ENCODE results near the gene WHRN. TPM values are rescaled to one million over a fixed set of nuclear protein-coding genes. Genes with fewer than 3 reads are reported as not detected.

Gene WHRN
- total and polyA plus RNA-seq, 9 of the 15 experiments (the other 6 are each of a cell fraction or from before 2014, with no cell fraction given) = 0.31 to 14.1 (median 3.0) TPM

DNA sequence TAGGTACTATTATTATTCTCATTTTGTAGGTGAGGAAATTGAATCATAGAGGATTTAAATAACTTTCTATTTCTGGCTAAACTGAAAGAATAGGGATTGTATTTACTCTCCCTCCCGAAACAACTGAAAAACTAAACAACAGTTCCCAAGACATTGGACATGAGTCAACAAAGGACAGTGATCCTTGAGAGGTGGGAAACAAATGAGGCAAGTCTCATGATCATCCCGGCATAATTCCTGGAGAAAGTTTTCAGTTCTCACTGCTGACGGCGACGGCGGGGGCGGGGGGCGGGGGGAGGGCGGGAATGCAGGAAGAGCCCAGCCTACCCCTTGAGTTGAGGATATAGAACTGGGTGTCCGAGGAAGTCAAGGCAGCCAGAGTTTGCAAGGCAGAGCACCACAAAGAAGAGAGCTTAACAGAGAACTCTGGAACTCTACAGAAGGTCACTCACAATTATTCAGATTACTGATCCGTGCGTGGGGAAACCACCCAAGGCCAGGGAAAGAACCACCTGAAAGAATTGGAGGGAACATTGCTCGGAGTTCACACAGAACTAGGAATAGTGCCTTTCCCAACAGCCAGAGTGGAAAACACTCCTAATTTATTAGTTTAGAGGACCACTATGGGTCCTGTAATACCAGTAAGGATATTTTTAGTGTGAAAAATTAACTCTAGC lies 27.4 kb upstream of the WHRN start:
- in situ Hi-C loops (cut with MboI) (no loop called here), intact Hi-C loops (cut with micrococcal nuclease) (no loop called here)
- no peaks in the 10 kb centered on the region for H3K9me3 ChIP-seq (replicated peaks; ENCODE audit: control insufficient read depth, insufficient read depth, low read depth, low read length)
- no peak for ATAC-seq
- no peaks in the 10 kb centered on the region for H3K79me2 ChIP-seq (ENCODE audit: control insufficient read depth, insufficient read depth, low read length)
- DNase-seq (ENCODE audit: extremely low read depth in 1 of 4, low spot score in 3 of 4) = no peak
- peaks cover 14 to 17% of the 10 kb centered on the region in 2 experiments; a peak in 3 of 5 replicates for H3K27me3 ChIP-seq (ENCODE audit: control insufficient read depth in 2 of 2, insufficient read depth in 2 of 2, low read length in 2 of 2)
- no peak overlapping the region for H3K4me2 ChIP-seq (ENCODE audit: insufficient read depth, low read length)
- no peak overlapping the region for H3K4me3 ChIP-seq
- no peak overlapping the region for H2AFZ ChIP-seq (ENCODE audit: low read depth, low read length)
- H4K20me1 ChIP-seq (replicated peaks; ENCODE audit: control insufficient read depth, insufficient read depth, low read length) = no peaks in the 10 kb centered on the region
- no peaks in the 10 kb centered on the region for H3K9me1 ChIP-seq (ENCODE audit: control insufficient read depth, insufficient read depth, low read length)
- H3K36me3 ChIP-seq (ENCODE audit: control insufficient read depth, insufficient read depth, low read length) = no peaks in the 10 kb centered on the region
- FAIRE-seq = peak; percentile 26
- no peak overlapping the region for H3K27ac ChIP-seq (ENCODE audit: extremely low read depth, low read depth, low read length)
- H3K9ac ChIP-seq (ENCODE audit: insufficient read depth in 1 of 2, low read depth in 2 of 2, low read length in 2 of 2) = no peak overlapping the region
- ChIA-PET POLR2A (interaction anchor here (1.1 kb wide), 2 partner anchors 13 to 14 kb away, joined by 3 read pairs; no protein-coding TSS in a partner anchor), CTCF (ENCODE audit: low intra/inter-chr PET ratio) (no interaction called here)
- 5% methylated on average over 10 of the region's 13 CpGs for WGBS (ENCODE audit: insufficient coverage, low coverage, missing lambda C conversion rate)
- no TSS peak for BruUV-seq (replicated peaks)
- no peaks in the 10 kb centered on the region for H3K4me1 ChIP-seq (replicated peaks in 1 of 2; ENCODE audit: control insufficient read depth in 2 of 2, insufficient read depth in 2 of 2, low read length in 2 of 2)
- TF ChIP-seq ARHGAP35 (IDR thresholded peaks at IDR 0.05; ENCODE audit: partially characterized antibody) (no peak), SMAD4 (CRISPR knock-in tag; conservative IDR thresholded peaks at IDR 0.05) (no peak), NBN (IDR thresholded peaks at IDR 0.05; ENCODE audit: low read depth) (no peak), IFI16 (CRISPR knock-in tag; IDR thresholded peaks at IDR 0.05) (no peak), TCF7 (IDR thresholded peaks at IDR 0.05; ENCODE audit: borderline replicate concordance) (no peak), EWSR1 (IDR thresholded peaks at IDR 0.05; ENCODE audit: borderline replicate concordance, low read depth, partially characterized antibody) (no peak), NFXL1 (CRISPR knock-in tag; IDR thresholded peaks at IDR 0.05) (no peak), ZNF41 (CRISPR knock-in tag; conservative IDR thresholded peaks at IDR 0.05) (no peak), KLF16 (IDR thresholded peaks at IDR 0.05) (no peak)
- TF ChIP-seq, protein P1, sequence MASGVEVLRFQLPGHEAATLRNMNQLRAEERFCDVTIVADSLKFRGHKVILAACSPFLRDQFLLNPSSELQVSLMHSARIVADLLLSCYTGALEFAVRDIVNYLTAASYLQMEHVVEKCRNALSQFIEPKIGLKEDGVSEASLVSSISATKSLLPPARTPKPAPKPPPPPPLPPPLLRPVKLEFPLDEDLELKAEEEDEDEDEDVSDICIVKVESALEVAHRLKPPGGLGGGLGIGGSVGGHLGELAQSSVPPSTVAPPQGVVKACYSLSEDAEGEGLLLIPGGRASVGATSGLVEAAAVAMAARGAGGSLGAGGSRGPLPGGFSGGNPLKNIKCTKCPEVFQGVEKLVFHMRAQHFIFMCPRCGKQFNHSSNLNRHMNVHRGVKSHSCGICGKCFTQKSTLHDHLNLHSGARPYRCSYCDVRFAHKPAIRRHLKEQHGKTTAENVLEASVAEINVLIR (CRISPR knock-in tag; IDR thresholded peaks at IDR 0.05) = no peak
- TF ChIP-seq, protein P2, sequence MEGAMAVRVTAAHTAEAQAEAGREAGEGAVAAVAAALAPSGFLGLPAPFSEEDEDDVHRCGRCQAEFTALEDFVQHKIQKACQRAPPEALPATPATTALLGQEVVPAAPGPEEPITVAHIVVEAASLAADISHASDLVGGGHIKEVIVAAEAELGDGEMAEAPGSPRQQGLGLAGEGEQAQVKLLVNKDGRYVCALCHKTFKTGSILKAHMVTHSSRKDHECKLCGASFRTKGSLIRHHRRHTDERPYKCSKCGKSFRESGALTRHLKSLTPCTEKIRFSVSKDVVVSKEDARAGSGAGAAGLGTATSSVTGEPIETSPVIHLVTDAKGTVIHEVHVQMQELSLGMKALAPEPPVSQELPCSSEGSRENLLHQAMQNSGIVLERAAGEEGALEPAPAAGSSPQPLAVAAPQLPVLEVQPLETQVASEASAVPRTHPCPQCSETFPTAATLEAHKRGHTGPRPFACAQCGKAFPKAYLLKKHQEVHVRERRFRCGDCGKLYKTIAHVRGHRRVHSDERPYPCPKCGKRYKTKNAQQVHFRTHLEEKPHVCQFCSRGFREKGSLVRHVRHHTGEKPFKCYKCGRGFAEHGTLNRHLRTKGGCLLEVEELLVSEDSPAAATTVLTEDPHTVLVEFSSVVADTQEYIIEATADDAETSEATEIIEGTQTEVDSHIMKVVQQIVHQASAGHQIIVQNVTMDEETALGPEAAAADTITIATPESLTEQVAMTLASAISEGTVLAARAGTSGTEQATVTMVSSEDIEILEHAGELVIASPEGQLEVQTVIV (CRISPR knock-in tag; IDR thresholded peaks at IDR 0.05; ENCODE audit: borderline replicate concordance) = no peak
- TF ChIP-seq, protein P3, sequence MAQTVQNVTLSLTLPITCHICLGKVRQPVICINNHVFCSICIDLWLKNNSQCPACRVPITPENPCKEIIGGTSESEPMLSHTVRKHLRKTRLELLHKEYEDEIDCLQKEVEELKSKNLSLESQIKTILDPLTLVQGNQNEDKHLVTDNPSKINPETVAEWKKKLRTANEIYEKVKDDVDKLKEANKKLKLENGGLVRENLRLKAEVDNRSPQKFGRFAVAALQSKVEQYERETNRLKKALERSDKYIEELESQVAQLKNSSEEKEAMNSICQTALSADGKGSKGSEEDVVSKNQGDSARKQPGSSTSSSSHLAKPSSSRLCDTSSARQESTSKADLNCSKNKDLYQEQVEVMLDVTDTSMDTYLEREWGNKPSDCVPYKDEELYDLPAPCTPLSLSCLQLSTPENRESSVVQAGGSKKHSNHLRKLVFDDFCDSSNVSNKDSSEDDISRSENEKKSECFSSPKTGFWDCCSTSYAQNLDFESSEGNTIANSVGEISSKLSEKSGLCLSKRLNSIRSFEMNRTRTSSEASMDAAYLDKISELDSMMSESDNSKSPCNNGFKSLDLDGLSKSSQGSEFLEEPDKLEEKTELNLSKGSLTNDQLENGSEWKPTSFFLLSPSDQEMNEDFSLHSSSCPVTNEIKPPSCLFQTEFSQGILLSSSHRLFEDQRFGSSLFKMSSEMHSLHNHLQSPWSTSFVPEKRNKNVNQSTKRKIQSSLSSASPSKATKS (CRISPR knock-in tag; IDR thresholded peaks at IDR 0.05) = no peak
- TF ChIP-seq, protein P4, sequence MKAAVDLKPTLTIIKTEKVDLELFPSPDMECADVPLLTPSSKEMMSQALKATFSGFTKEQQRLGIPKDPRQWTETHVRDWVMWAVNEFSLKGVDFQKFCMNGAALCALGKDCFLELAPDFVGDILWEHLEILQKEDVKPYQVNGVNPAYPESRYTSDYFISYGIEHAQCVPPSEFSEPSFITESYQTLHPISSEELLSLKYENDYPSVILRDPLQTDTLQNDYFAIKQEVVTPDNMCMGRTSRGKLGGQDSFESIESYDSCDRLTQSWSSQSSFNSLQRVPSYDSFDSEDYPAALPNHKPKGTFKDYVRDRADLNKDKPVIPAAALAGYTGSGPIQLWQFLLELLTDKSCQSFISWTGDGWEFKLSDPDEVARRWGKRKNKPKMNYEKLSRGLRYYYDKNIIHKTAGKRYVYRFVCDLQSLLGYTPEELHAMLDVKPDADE (conservative IDR thresholded peaks at IDR 0.05; ENCODE audit: control insufficient read depth, low read depth, low read length) = no peak
- TF ChIP-seq, protein P5, sequence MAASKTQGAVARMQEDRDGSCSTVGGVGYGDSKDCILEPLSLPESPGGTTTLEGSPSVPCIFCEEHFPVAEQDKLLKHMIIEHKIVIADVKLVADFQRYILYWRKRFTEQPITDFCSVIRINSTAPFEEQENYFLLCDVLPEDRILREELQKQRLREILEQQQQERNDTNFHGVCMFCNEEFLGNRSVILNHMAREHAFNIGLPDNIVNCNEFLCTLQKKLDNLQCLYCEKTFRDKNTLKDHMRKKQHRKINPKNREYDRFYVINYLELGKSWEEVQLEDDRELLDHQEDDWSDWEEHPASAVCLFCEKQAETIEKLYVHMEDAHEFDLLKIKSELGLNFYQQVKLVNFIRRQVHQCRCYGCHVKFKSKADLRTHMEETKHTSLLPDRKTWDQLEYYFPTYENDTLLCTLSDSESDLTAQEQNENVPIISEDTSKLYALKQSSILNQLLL (CRISPR knock-in tag; IDR thresholded peaks at IDR 0.05; ENCODE audit: borderline replicate concordance) = no peak

Data from K562 (cell line).